GM19468 (cell line): ENCODE data around the gene ZBED5.

Source experiments
- ATAC-seq: cut with Tn5 transposase; IDR thresholded peaks from one replicate; pipeline ENCODE4 v1.9.1; 2021; ENCODE audit warnings: mild to moderate bottlenecking, moderate library complexity, moderate number of reproducible peaks; ENCODE audit not compliant: unreplicated experiment; ENCODE audit errors: extremely low read depth

Gene ZBED5

GRCh38 chr11:10881892-10882291 is 24.0 kb upstream of the ZBED5 start:
- ATAC-seq = no peak

- no peak for ATAC-seq
Measured at GRCh38 chr11:10878408-10879214, 20.8 kb upstream of the ZBED5 start.

GRCh38 chr11:10876158-10876557 is 18.3 kb upstream of the ZBED5 start:
- no peak for ATAC-seq

GRCh38 chr11:10875430-10876021 is 17.7 kb upstream of the ZBED5 start:
- ATAC-seq = no peak

GRCh38 chr11:10872097-10872496 is 14.2 kb upstream of the ZBED5 start:
- ATAC-seq = no peak

GRCh38 chr11:10868352-10868751 is 10.5 kb upstream of the ZBED5 start:
- no peak for ATAC-seq

GRCh38 chr11:10866893-10867331 is 9.1 kb upstream of the ZBED5 start:
- ATAC-seq = no peak

GRCh38 chr11:10865837-10866270 is 8.0 kb upstream of the ZBED5 start:
- no peak for ATAC-seq

- ATAC-seq = no peak
Measured at GRCh38 chr11:10864688-10865087, 6.8 kb upstream of the ZBED5 start.

- no peak for ATAC-seq
Measured at GRCh38 chr11:10862446-10862845, 4.6 kb upstream of the ZBED5 start.

- no peak for ATAC-seq
Measured at GRCh38 chr11:10861799-10862198, 3.9 kb upstream of the ZBED5 start.

- no peak for ATAC-seq
Measured at GRCh38 chr11:10861047-10861446, 3.2 kb upstream of the ZBED5 start.

- no peak for ATAC-seq
Measured at GRCh38 chr11:10858439-10859325, 829 bp upstream of the ZBED5 start.

- ATAC-seq = no peak
Measured at GRCh38 chr11:10857459-10857708, 469 bp downstream of the ZBED5 start.

GRCh38 chr11:10856689-10857458 is 979 bp downstream of the ZBED5 start:
- ATAC-seq = no peak

- no peak for ATAC-seq
Measured at GRCh38 chr11:10855295-10855694, 2.6 kb downstream of the ZBED5 start.

- ATAC-seq = no peak
Measured at GRCh38 chr11:10847960-10848860, 9.6 kb downstream of the ZBED5 start.

- ATAC-seq = no peak
Measured at GRCh38 chr11:10846660-10847059, 11.2 kb downstream of the ZBED5 start.

GRCh38 chr11:10845589-10845988 is 12.3 kb downstream of the ZBED5 start:
- no peak for ATAC-seq
